NCI-H187 (cell line): ENCODE data around the gene SEMA5B.

Experiments used
- DNase-seq, 2 experiments: peaks; one replicate each; lab custom pipeline; 2025; lab: John Stamatoyannopoulos, UW

The SEMA5B gene

DNA sequence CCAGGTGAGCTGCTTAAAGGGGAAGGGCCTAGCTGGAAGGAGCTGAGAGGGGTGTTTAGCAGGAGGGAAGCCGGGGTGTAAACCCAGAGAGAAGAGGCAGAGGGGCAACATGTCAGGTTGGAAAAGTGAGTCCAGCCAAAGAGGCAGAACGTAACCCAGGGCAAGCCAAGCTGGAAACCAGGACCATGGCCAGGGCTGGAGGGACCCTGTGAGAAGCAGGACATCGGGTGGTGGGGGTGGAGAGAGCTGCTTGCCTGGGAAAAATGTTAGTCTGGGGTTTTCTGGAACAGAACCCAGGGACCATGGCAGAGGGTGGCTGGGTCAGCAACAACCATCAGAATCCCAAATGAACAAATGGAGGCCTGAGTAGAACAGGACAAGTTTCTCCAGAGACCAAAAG, 32.6 kb downstream of the SEMA5B start:
- no peak for DNase-seq

DNA sequence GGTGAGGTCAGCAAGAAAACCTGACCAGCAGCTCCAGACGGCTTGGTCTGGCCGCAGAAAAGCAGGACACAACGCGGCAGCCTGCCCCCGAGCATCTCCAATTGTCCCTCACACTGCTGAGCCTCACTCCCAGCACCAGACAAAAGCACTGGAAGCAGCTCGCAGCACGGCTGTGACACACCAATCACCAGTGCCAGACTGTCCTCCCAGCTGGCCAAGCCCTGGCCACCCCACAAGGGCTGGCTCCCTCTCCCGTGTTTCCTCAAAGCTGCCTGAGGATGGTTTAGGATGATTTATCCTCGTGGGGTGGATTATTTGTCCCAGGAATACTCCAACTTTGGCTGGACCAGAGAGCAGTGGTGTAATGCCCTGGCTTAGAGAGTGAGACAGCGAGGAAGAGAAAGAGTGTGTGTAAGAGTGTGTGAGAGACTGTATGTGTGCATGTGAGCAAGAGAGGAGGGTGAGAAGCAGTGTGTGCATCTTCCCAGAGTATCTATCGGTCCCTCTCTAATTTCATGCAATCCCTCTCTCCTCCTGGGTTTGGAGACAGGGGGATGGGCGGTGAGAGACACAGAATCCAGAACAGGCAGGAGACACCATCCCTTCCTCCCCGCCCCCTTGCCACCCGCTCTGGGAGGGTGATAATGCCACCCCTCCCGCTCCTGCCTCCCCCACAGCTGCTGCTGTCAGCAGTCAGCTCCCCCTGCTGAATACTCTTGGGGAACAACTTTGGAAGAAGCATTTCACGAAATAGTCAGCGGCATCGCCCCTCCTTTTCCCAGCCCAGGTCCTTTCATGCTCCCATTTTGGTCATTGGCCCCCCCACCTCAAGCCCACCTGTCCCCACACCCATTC, 34.2 kb downstream of the SEMA5B start:
- DNase-seq = no peak

GRCh38 chr3:122992676-122993075, 34.9 kb downstream of the SEMA5B start:
- DNase-seq = no peak

GRCh38 chr3:122992133-122992532, 35.4 kb downstream of the SEMA5B start:
- DNase-seq = no peak

GRCh38 chr3:122991236-122991985, 36.2 kb downstream of the SEMA5B start:
- DNase-seq = no peak

- peak in 1 of 2 experiments; percentile 19 for DNase-seq
Measured at GRCh38 chr3:122989856-122990575, 37.5 kb downstream of the SEMA5B start.

- no peak for DNase-seq
Measured at GRCh38 chr3:122988508-122988907, 39.1 kb downstream of the SEMA5B start.

DNA sequence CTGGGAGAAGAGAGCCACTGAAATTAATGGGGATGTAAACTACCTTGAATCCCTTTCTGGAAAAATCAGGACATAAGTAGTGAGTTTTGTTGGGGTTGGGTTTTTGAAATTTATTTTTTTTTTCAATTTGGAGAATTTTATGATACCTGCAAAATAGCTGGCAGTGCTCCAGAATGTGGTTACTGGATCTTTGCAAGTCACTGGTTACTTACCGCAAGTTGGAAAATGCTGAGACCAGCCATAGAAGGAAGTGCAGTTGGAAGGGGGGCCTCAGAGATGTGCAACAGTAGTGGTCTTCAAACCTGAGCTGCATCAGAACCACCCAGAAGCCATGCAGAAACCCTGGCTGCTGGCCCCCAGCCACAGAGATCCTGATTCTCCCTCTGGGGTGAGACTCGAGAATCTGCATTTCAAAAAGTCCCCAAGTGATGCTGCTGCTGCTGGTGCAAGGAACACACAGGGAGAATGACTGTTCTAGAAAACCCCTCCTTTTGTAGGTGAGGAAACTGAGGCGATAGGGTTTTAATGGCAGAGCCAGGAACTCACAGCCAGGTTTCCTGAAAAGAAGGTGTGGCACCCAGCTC, 39.7 kb downstream of the SEMA5B start:
- no peak for DNase-seq

- no peak for DNase-seq
Measured at GRCh38 chr3:122987231-122987630, 40.3 kb downstream of the SEMA5B start.

- DNase-seq = no peak
Measured at GRCh38 chr3:122986693-122987179, 40.8 kb downstream of the SEMA5B start.

GRCh38 chr3:122985539-122985938, 42.0 kb downstream of the SEMA5B start:
- DNase-seq = no peak

DNA sequence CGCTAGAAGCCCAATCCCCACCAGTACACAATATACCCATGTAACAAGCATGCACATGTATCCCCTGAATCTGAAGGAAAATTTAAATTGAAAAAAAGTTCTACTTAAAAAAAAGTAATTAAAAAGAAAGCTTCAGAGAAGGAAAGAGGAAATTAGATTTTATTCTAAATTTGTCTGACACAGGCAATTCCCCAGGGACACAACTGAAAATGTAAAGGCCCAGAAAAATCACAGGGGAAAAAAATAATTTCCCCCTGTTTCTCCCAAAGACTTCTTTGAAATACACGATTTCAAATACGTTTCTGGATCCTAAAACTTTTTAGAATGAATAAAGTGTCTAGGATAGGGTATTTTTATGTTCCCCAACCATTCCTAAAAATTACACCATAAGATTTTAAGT, 42.9 kb downstream of the SEMA5B start:
- no peak for DNase-seq

DNA sequence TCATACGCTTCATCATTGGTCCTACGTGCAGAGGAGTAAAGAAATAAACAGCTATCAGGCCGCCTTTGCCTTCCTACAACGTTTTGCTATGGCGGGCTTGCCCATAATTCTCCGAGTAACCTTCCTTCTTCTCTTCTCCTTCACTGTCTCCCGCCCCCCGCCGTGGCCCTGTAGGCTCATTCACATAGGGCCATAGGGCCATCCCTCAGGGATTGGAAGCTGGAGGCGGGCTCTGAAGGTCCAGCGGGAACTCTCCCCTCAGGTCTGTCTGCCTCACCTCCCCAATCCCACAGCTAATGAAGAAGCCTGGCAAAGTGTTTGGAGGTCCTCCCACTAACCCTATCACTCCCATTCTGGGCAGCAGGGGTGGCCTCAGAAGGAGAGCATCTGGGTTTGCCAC, 43.6 kb downstream of the SEMA5B start:
- no peak for DNase-seq

DNA sequence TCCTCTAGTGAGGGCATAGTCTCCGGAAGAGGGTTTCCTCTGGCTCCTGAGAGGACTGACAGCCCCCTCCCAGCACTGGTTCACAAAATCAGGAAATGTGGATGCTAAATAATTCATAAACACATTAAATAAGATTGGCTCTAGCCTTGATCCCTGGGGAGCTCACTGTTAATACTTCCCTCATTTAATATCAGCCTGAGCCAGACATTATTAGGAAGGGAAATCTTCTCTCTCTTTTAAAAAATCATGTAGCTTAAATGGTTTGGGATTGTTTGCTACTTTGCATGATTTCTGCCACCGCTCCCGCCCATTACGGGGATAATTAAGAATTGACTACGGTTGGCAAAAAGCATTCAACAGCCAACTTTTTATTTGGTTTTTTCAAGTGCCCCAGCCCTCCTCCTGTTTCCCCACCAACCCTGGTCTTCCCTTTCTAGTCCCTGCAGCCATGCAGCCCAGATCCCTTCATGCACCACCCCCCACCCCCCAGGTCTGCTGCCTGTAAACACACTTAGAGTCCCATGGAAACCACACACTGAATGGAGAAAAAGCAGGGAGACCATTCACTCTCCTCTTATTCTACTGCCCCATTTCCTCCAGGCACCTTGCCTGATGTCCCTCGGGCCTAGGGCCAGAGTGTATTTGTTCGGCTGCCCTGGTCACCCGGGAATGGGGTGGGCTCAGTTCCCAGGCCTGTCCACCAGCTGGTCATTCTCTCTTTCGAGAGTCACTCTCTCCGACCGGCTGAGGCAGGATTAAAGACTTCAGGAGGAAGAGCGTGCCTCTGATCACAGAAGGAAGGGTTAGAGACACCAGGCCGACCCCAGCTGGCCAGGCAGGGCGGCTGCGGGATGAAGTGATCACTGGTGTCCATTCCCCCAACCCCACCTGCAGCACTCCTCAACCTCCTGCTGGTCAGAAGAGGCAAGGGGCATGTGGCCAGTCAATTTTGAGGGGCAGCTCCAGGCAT, 45.1 kb downstream of the SEMA5B start:
- DNase-seq = no peak

- no peak for DNase-seq
Measured at GRCh38 chr3:122979211-122979610, 48.4 kb downstream of the SEMA5B start.

GRCh38 chr3:122978569-122978968, 49.0 kb downstream of the SEMA5B start:
- DNase-seq = no peak

GRCh38 chr3:122977746-122978466, 49.7 kb downstream of the SEMA5B start:
- no peak for DNase-seq

DNA sequence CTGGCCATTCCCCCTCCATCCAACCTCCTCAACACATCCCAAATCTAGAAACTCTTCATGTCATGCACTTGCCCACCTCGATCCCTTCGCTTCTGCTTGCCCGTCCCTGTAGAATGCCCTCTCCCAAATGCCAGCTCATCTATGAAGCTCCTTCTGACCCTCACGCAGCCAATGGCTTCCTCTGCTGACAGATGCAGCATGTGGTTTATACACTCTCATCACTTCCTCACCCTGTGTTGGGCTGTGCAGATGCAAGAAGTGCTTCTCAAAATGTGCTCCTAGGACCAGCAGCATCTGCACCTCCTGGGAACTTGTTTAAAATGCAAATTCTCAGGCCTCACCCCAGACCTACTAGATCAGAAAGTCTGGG, 51.7 kb downstream of the SEMA5B start:
- no peak for DNase-seq

GRCh38 chr3:122975163-122975923, 52.2 kb downstream of the SEMA5B start:
- DNase-seq = peak; percentile 14 to 39
